ENCODE measurements around the gene WFIKKN2.
"Not testable (repeated sequence)": the region's sequence is repeated elsewhere in the genome, so short reads cannot be mapped to it uniquely, and the experiment has no call there.

Gene WFIKKN2

GRCh38 chr17:50847566-50847965, 12.2 kb downstream of the WFIKKN2 start:
- no peak for DNase-seq (ENCODE audit: low read depth)
- Histone ChIP-seq H3K9me3 (ENCODE audit: control insufficient read depth, low read length) (no peaks in the 10 kb centered on the region), H3K27me3 (replicated peaks; ENCODE audit: control insufficient read depth, insufficient read depth, low read length) (no peaks in the 10 kb centered on the region), H3K4me1 (ENCODE audit: control insufficient read depth, insufficient read depth, low read length) (peaks cover 14% of the 10 kb centered on the region), H3K36me3 (ENCODE audit: control insufficient read depth, insufficient read depth, low read length, severe bottlenecking) (no peaks in the 10 kb centered on the region), H3K4me3 (ENCODE audit: low read length) (no peak overlapping the region), H3K9ac (ENCODE audit: low read length) (no peak overlapping the region)

GRCh38 chr17:50848039-50848438, 12.7 kb downstream of the WFIKKN2 start:
- Histone ChIP-seq H3K27me3 (replicated peaks; ENCODE audit: control insufficient read depth, insufficient read depth, low read length) (no peaks in the 10 kb centered on the region), H3K9me3 (ENCODE audit: control insufficient read depth, low read length) (no peaks in the 10 kb centered on the region), H3K4me3 (ENCODE audit: low read length) (no peak overlapping the region), H3K36me3 (ENCODE audit: control insufficient read depth, insufficient read depth, low read length, severe bottlenecking) (no peaks in the 10 kb centered on the region), H3K9ac (ENCODE audit: low read length) (no peak overlapping the region), H3K4me1 (ENCODE audit: control insufficient read depth, insufficient read depth, low read length) (peaks cover 16% of the 10 kb centered on the region)
- no peak for DNase-seq (ENCODE audit: low read depth)

- DNase-seq (ENCODE audit: low read depth): no peak
- no peak overlapping the region for H3K9ac ChIP-seq (ENCODE audit: low read length)
Measured at GRCh38 chr17:50848711-50849110, 13.3 kb downstream of the WFIKKN2 start.

GRCh38 chr17:50850640-50851039, 15.3 kb downstream of the WFIKKN2 start:
- Histone ChIP-seq H3K9ac (ENCODE audit: low read length) (no peak overlapping the region), H3K9me3 (ENCODE audit: control insufficient read depth, low read length) (no peaks in the 10 kb centered on the region), H3K4me3 (ENCODE audit: low read length) (no peak overlapping the region), H3K4me1 (ENCODE audit: control insufficient read depth, insufficient read depth, low read length) (peaks cover 7% of the 10 kb centered on the region), H3K36me3 (ENCODE audit: control insufficient read depth, insufficient read depth, low read length, severe bottlenecking) (no peaks in the 10 kb centered on the region), H3K27me3 (replicated peaks; ENCODE audit: control insufficient read depth, insufficient read depth, low read length) (no peaks in the 10 kb centered on the region)
- no peak for DNase-seq (ENCODE audit: low read depth)

More at GRCh38 chr17:50848711-50849110, 13.3 kb downstream of the WFIKKN2 start:
- no peaks in the 10 kb centered on the region for H3K9me3 ChIP-seq (ENCODE audit: control insufficient read depth, low read length)
- no peaks in the 10 kb centered on the region for H3K36me3 ChIP-seq (ENCODE audit: control insufficient read depth, insufficient read depth, low read length, severe bottlenecking)
- peaks cover 16% of the 10 kb centered on the region for H3K4me1 ChIP-seq (ENCODE audit: control insufficient read depth, insufficient read depth, low read length)
- H3K27me3 ChIP-seq (replicated peaks; ENCODE audit: control insufficient read depth, insufficient read depth, low read length): no peaks in the 10 kb centered on the region
- H3K4me3 ChIP-seq (ENCODE audit: low read length): no peak overlapping the region

GRCh38 chr17:50853015-50853615, 17.7 kb downstream of the WFIKKN2 start:
- DNase-seq (ENCODE audit: low read depth): no peak
- H3K9ac ChIP-seq (ENCODE audit: low read length): no peak overlapping the region
- H3K4me3 ChIP-seq (ENCODE audit: low read length): no peak overlapping the region
- H3K36me3 ChIP-seq (ENCODE audit: control insufficient read depth, insufficient read depth, low read length, severe bottlenecking): no peaks in the 10 kb centered on the region
- no peaks in the 10 kb centered on the region for H3K9me3 ChIP-seq (ENCODE audit: control insufficient read depth, low read length)
- peaks cover 6% of the 10 kb centered on the region for H3K4me1 ChIP-seq (ENCODE audit: control insufficient read depth, insufficient read depth, low read length)
- no peaks in the 10 kb centered on the region for H3K27me3 ChIP-seq (replicated peaks; ENCODE audit: control insufficient read depth, insufficient read depth, low read length)

- no peak for DNase-seq (ENCODE audit: low read depth)
- no peaks in the 10 kb centered on the region for H3K9me3 ChIP-seq (ENCODE audit: control insufficient read depth, low read length)
- no peak overlapping the region for H3K4me3 ChIP-seq (ENCODE audit: low read length)
- peaks cover 6% of the 10 kb centered on the region for H3K4me1 ChIP-seq (ENCODE audit: control insufficient read depth, insufficient read depth, low read length)
- no peaks in the 10 kb centered on the region for H3K36me3 ChIP-seq (ENCODE audit: control insufficient read depth, insufficient read depth, low read length, severe bottlenecking)
- H3K9ac ChIP-seq (ENCODE audit: low read length): no peak overlapping the region
- no peaks in the 10 kb centered on the region for H3K27me3 ChIP-seq (replicated peaks; ENCODE audit: control insufficient read depth, insufficient read depth, low read length)
Measured at GRCh38 chr17:50853781-50854180, 18.4 kb downstream of the WFIKKN2 start.

- Histone ChIP-seq H3K9ac (ENCODE audit: low read length) (no peak overlapping the region), H3K27me3 (replicated peaks; ENCODE audit: control insufficient read depth, insufficient read depth, low read length) (no peaks in the 10 kb centered on the region), H3K9me3 (ENCODE audit: control insufficient read depth, low read length) (no peaks in the 10 kb centered on the region), H3K36me3 (ENCODE audit: control insufficient read depth, insufficient read depth, low read length, severe bottlenecking) (peaks cover under 1% of the 10 kb centered on the region), H3K4me1 (ENCODE audit: control insufficient read depth, insufficient read depth, low read length) (peaks cover 6% of the 10 kb centered on the region), H3K4me3 (ENCODE audit: low read length) (no peak overlapping the region)
- no peak for DNase-seq (ENCODE audit: low read depth)
Measured at GRCh38 chr17:50855708-50856330, 20.4 kb downstream of the WFIKKN2 start.

GRCh38 chr17:50856431-50856830, 21.0 kb downstream of the WFIKKN2 start:
- H3K9ac ChIP-seq (ENCODE audit: low read length): no peak overlapping the region
- H3K4me1 ChIP-seq (ENCODE audit: control insufficient read depth, insufficient read depth, low read length): peaks cover 9% of the 10 kb centered on the region
- peaks cover 7% of the 10 kb centered on the region for H3K36me3 ChIP-seq (ENCODE audit: control insufficient read depth, insufficient read depth, low read length, severe bottlenecking)
- no peaks in the 10 kb centered on the region for H3K27me3 ChIP-seq (replicated peaks; ENCODE audit: control insufficient read depth, insufficient read depth, low read length)
- no peaks in the 10 kb centered on the region for H3K9me3 ChIP-seq (ENCODE audit: control insufficient read depth, low read length)
- no peak overlapping the region for H3K4me3 ChIP-seq (ENCODE audit: low read length)
- no peak for DNase-seq (ENCODE audit: low read depth)

GRCh38 chr17:50858486-50859225, 23.3 kb downstream of the WFIKKN2 start:
- peaks cover 26% of the 10 kb centered on the region for H3K4me1 ChIP-seq (ENCODE audit: control insufficient read depth, insufficient read depth, low read length)
- no peaks in the 10 kb centered on the region for H3K27me3 ChIP-seq (replicated peaks; ENCODE audit: control insufficient read depth, insufficient read depth, low read length)
- no peak overlapping the region for H3K9ac ChIP-seq (ENCODE audit: low read length)
- peaks cover 29% of the 10 kb centered on the region for H3K36me3 ChIP-seq (ENCODE audit: control insufficient read depth, insufficient read depth, low read length, severe bottlenecking)
- H3K4me3 ChIP-seq (ENCODE audit: low read length): no peak overlapping the region
- H3K9me3 ChIP-seq (ENCODE audit: control insufficient read depth, low read length): no peaks in the 10 kb centered on the region
- DNase-seq (ENCODE audit: low read depth): no peak

- Histone ChIP-seq H3K4me1 (ENCODE audit: control insufficient read depth, insufficient read depth, low read length) (peaks cover 33% of the 10 kb centered on the region), H3K36me3 (ENCODE audit: control insufficient read depth, insufficient read depth, low read length, severe bottlenecking) (peaks cover 33% of the 10 kb centered on the region)
- H3K9me3 ChIP-seq (ENCODE audit: control insufficient read depth, low read length); H3K9ac ChIP-seq (ENCODE audit: low read length); H3K4me3 ChIP-seq (ENCODE audit: low read length); DNase-seq (ENCODE audit: low read depth); H3K27me3 ChIP-seq (replicated peaks; ENCODE audit: control insufficient read depth, insufficient read depth, low read length): not testable (repeated sequence)
Measured at GRCh38 chr17:50859727-50860126, 24.3 kb downstream of the WFIKKN2 start.

GRCh38 chr17:50861334-50861676, 25.9 kb downstream of the WFIKKN2 start:
- peaks cover 33% of the 10 kb centered on the region for H3K36me3 ChIP-seq (ENCODE audit: control insufficient read depth, insufficient read depth, low read length, severe bottlenecking)
- H3K4me1 ChIP-seq (ENCODE audit: control insufficient read depth, insufficient read depth, low read length): peaks cover 33% of the 10 kb centered on the region
- H3K27me3 ChIP-seq (replicated peaks; ENCODE audit: control insufficient read depth, insufficient read depth, low read length): no peaks in the 10 kb centered on the region
- H3K4me3 ChIP-seq (ENCODE audit: low read length): no peak overlapping the region
- DNase-seq (ENCODE audit: low read depth): no peak
- H3K9ac ChIP-seq (ENCODE audit: low read length): no peak overlapping the region
- no peaks in the 10 kb centered on the region for H3K9me3 ChIP-seq (ENCODE audit: control insufficient read depth, low read length)
